Type B pancreatic cell (in vitro differentiated cells): Measurements from ENCODE around the gene CKMT2. TPM values are rescaled to one million over a fixed set of nuclear protein-coding genes. Genes with fewer than 3 reads are reported as not detected.

Experiments
- DNase-seq: peaks from one replicate; pipeline ENCODE4 v3.0.0; 2021; ENCODE audit warnings: mixed read lengths; ENCODE audit not compliant: unreplicated experiment; ENCODE audit errors: extremely low spot score
- H3K27ac Mint-ChIP-seq: 2 replicates; pipeline ENCODE4 v1.8.0; 2021; ENCODE audit warnings: mild to moderate bottlenecking, mixed read lengths
- H3K27me3 Mint-ChIP-seq: 2 replicates; pipeline ENCODE4 v1.8.0; 2021; ENCODE audit warnings: mixed read lengths
- H3K36me3 Mint-ChIP-seq: 2 replicates; pipeline ENCODE4 v1.8.0; 2021; ENCODE audit warnings: mixed read lengths
- H3K4me1 Mint-ChIP-seq: one replicate; pipeline ENCODE4 v1.8.0; 2021; ENCODE audit warnings: mixed read lengths; ENCODE audit not compliant: unreplicated experiment
- H3K4me3 Mint-ChIP-seq: 2 replicates; pipeline ENCODE4 v1.8.0; 2021; ENCODE audit warnings: mild to moderate bottlenecking, mixed read lengths
- H3K9me3 Mint-ChIP-seq: 2 replicates; pipeline ENCODE4 v1.8.0; 2021; ENCODE audit warnings: mixed read lengths
- long read RNA-seq: library from polyadenylated mRNA; unstranded; transcript quantifications from one replicate; pipeline ENCODE4 v2.0.0, GENCODE V29; 2020
- total RNA-seq: library from RNA; stranded (reverse); gene quantifications from 2 replicates; pipeline ENCODE4 v1.2.1, GENCODE V29; 2021; ENCODE audit warnings: low replicate concordance
- TF ChIP-seq, protein P1 (sequence below): fragments of 200-600 bp; sonication (generic); conservative IDR thresholded peaks from 2 replicates; pipeline ENCODE4 v1.5.0; 2021; ENCODE audit warnings: antibody characterized with exemption, mild to moderate bottlenecking

The CKMT2 gene
- total RNA-seq = 4.3 and 10.4 TPM in 2 replicates
- long read RNA-seq, transcript CKMT2-201 (10 exons, 1,512 nt) = major isoform, 8 of 91 reads
- long read RNA-seq, partial matches to known transcripts = 1 of 91 reads
- long read RNA-seq, other reads (novel, unspliced or antisense) = 81 of 91 reads

DNA sequence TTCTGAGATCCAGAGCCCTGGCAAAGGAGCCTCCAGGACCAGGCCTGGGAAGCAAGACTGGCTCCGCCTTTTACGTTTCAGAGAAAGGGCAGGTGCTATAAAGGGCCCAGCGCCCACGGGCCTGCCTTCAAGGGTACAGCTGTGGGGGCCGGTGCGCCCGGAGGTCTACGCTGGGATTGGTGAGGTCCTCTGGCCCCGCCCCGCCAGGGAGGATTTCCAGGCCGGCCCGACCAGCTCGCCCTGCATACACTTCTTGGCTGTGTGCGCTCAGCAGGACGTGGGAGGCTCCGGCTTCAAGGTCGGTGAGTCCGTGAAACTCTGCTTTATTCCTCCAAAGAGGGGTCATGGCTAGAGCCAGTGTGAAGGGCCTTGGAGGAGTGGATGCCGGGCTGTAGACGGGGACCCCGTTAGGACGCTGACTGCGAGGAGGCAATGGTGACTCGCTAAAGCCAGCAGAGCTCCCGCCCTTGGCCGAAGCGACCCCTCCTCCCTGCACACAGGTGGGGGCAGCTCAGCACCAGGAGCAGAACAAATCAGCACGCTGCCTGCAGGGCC, at the start of gene CKMT2:
CKMT2 (plus strand) TSS at position 243 of the 555 bp plus-strand sequence. CDS start 17,811 bp downstream, outside the sequence.
- H3K4me3 Mint-ChIP-seq = peak within 1 kb of the TSS; percentile 86
- TF ChIP-seq, protein P1, sequence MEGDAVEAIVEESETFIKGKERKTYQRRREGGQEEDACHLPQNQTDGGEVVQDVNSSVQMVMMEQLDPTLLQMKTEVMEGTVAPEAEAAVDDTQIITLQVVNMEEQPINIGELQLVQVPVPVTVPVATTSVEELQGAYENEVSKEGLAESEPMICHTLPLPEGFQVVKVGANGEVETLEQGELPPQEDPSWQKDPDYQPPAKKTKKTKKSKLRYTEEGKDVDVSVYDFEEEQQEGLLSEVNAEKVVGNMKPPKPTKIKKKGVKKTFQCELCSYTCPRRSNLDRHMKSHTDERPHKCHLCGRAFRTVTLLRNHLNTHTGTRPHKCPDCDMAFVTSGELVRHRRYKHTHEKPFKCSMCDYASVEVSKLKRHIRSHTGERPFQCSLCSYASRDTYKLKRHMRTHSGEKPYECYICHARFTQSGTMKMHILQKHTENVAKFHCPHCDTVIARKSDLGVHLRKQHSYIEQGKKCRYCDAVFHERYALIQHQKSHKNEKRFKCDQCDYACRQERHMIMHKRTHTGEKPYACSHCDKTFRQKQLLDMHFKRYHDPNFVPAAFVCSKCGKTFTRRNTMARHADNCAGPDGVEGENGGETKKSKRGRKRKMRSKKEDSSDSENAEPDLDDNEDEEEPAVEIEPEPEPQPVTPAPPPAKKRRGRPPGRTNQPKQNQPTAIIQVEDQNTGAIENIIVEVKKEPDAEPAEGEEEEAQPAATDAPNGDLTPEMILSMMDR = no peak
- peaks cover 12% of the 10 kb centered on the region for H3K4me1 Mint-ChIP-seq
- H3K9me3 Mint-ChIP-seq = peaks cover 4% of the 10 kb centered on the region
- peaks cover 5% of the 10 kb centered on the region for H3K36me3 Mint-ChIP-seq
- H3K27ac Mint-ChIP-seq = peak within 1 kb of the TSS; percentile 72
- H3K27me3 Mint-ChIP-seq = no peaks in the 10 kb centered on the region
- DNase-seq = no peak

DNA sequence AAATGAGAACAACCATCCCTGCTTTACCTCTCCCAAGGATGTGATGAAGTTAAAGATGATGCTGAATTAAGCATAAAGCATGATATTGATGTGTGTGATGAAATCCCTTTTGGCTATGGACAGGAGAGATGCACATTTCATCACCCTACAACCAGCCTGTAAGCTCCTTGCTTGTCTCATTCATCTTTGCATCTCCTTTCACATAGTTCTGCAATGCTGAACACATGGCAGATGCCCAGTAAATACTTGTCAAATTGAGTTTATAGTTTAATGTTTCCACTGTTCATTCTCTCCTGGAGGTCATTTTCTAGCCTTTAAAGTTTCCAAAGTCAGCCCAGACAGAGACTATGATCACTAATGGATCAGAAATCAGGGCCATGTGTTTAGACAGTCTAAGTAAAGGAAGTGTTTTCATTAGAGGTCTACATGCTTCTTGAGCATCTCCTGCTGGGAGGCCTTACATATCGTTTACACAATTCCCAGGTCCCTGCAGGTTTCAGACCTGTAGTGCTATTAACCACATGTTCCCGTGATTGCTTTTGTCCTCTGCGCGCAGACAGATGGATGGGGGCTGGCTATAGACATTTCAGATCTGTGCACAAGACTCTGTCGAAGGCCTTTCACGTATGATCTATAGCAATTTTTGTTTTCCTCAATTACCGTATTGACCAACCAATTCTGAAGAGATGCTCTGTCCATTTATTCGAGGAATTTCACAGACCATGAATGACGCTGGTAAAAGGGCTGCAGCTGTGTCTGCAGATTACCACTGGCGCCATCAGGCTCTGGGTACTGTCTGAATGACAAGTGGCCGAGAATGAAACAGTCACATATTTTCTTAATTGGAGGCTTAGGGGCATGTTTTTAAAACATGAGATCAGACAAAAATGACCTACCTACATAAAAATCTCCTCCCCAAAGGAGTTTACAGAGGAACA, 49.0 kb upstream of the CKMT2 start:
- Mint-ChIP-seq H3K4me3 (peak overlapping the region; percentile 4), H3K27me3 (peaks cover 13% of the 10 kb centered on the region), H3K27ac (peak overlapping the region; percentile 62), H3K4me1 (peaks cover 34% of the 10 kb centered on the region), H3K36me3 (no peaks in the 10 kb centered on the region), H3K9me3 (no peaks in the 10 kb centered on the region)
- TF ChIP-seq, protein P1 = no peak
- DNase-seq = no peak

DNA sequence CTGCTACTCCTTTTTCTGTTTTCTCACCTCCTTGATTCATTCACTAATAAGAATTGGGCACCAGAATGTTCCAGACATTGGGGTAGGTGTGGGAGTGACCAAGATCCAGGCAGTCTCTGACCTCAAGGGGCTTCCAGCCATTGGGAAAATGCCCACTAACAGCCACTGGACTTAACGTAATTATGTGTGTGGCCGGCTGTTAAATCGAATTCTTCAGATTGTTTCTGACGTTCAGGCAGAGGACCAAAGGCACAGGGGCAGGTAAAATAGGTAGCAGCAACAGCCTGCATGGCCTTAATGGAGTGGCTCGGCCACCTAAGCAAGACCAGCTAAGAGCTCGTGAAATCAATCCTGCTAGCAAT, 48.4 kb upstream of the CKMT2 start:
- TF ChIP-seq, protein P1 = no peak
- Mint-ChIP-seq H3K4me1 (peaks cover 34% of the 10 kb centered on the region), H3K36me3 (no peaks in the 10 kb centered on the region), H3K27me3 (peaks cover 13% of the 10 kb centered on the region), H3K4me3 (no peak overlapping the region), H3K27ac (peak overlapping the region; percentile 62), H3K9me3 (no peaks in the 10 kb centered on the region)
- DNase-seq = no peak

- Mint-ChIP-seq H3K4me3 (no peak overlapping the region), H3K36me3 (no peaks in the 10 kb centered on the region), H3K9me3 (no peaks in the 10 kb centered on the region), H3K4me1 (peaks cover 53% of the 10 kb centered on the region), H3K27ac (no peak overlapping the region), H3K27me3 (peaks cover 38% of the 10 kb centered on the region)
- DNase-seq = no peak
- TF ChIP-seq, protein P1 = no peak
Observed at GRCh38 chr5:81187885-81188284, 45.2 kb upstream of the CKMT2 start.

- no peak for DNase-seq
- no peaks in the 10 kb centered on the region for H3K36me3 Mint-ChIP-seq
- peaks cover 48% of the 10 kb centered on the region for H3K4me1 Mint-ChIP-seq
- H3K4me3 Mint-ChIP-seq = no peak overlapping the region
- H3K27ac Mint-ChIP-seq = no peak overlapping the region
- TF ChIP-seq, protein P1 = no peak
- no peaks in the 10 kb centered on the region for H3K9me3 Mint-ChIP-seq
- H3K27me3 Mint-ChIP-seq = peaks cover 40% of the 10 kb centered on the region
Observed at GRCh38 chr5:81188962-81189361, 44.2 kb upstream of the CKMT2 start.
